Amniotic stem cell (primary cell): ENCODE results near the gene PEAK1.
A peak's percentile ranks its signal among the peaks of the same experiment; 100 is the strongest.
"Not testable (repeated sequence)": the region's sequence is repeated elsewhere in the genome, so short reads cannot be mapped to it uniquely, and the experiment has no call there.

ENCODE experiments used
- DNase-seq: peaks from one replicate; lab custom pipeline; 2025; lab: John Stamatoyannopoulos, UW

The PEAK1 gene

DNA sequence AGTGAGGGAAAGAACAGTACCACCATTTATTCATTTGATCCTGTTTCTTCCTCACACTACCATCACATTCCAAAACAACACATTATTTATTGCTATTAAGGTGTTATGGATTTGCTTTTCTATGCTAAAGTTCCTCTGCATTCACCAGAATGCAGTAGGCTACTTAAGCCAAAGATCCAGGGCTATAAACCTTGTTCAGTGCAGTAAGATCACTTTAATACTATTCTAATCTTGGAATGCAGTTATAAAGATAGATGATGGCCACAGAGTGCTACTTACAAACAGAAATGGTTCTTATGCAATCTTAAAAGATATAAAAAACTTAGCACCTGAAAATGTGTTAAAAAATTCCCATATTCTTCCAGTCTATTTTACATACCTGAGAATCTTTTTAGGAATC is 241.5 kb downstream of the PEAK1 start:
- no peak for DNase-seq

DNA sequence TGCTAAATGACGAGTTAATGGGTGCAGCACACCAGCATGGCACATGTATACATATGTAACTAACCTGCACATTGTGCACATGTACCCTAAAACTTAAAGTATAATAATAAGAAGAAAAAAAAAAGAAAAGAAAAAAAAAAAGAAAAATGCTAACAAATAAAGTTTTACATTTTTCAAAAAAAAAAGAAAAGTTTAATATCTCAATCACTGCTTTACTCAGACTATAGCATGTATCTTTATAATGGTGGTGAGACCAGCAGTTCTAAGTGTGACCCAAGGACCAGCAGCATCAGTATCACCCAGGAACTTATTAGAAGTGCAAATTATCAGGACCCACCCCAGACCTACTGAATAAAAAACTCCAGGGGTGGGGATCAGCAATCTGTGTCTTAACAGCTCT is 243.8 kb downstream of the PEAK1 start:
- DNase-seq = not testable (repeated sequence)

DNA sequence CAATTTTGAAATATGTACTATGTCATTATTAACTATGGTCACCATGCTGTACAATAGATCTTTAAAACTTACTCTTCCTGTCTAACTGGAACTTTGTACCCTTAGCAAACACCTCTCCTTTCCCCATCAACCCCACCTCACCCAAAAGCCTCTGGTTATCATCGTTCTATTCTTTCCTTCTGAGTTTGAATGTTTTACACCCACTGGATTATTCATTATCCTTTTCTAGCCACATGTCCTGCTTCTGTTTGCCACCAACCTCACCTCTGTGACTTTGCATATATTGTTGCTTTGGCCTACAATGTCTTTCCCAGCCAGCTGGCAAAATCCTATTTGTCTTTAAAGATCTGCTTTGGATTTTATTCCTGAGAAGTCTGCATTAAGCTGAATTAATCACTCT is 246.4 kb downstream of the PEAK1 start:
- DNase-seq = no peak

DNA sequence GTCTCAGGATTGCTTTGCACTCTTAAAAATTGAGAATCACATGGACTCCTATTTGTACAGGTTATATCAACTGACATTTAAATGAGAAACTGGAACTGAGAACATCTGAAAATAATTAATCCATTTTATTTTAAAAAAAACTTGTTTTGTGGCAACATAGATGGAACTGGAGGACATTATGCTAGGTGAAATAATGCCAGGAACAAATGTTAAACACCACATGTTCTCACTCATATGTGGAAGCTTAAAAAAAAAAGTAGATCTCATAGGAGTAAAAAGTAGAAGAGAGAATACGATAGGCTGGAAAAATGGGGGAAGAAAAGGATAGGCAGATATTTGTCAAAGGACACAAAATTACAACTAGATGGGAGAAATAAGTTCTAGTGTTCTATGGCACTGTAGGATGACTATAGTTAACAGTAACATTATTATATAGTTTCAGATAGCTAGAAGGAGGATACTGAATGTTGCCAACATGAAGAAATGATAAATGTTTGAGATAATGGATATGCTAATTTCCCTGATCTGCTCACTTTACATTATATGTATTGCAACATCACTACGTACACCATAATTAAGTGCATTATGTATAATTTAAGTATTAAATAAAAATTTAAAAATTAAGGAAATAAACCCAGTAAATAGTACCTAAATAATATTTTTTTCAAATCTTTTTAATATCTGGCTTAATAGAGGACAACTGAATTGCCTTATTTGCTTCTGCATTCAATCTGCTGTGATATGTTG is 248.5 kb downstream of the PEAK1 start:
- DNase-seq = no peak

- DNase-seq = no peak
These were observed 251.3 kb downstream of the PEAK1 start for GRCh38 chr15:77168616-77169015.

- no peak for DNase-seq
These were observed 251.8 kb downstream of the PEAK1 start for GRCh38 chr15:77168141-77168540.

GRCh38 chr15:77167406-77167805 is 252.5 kb downstream of the PEAK1 start:
- DNase-seq = no peak

GRCh38 chr15:77163781-77164384 is 256.0 kb downstream of the PEAK1 start:
- DNase-seq = no peak

- DNase-seq = no peak
These were observed 256.9 kb downstream of the PEAK1 start for GRCh38 chr15:77162872-77163633.

DNA sequence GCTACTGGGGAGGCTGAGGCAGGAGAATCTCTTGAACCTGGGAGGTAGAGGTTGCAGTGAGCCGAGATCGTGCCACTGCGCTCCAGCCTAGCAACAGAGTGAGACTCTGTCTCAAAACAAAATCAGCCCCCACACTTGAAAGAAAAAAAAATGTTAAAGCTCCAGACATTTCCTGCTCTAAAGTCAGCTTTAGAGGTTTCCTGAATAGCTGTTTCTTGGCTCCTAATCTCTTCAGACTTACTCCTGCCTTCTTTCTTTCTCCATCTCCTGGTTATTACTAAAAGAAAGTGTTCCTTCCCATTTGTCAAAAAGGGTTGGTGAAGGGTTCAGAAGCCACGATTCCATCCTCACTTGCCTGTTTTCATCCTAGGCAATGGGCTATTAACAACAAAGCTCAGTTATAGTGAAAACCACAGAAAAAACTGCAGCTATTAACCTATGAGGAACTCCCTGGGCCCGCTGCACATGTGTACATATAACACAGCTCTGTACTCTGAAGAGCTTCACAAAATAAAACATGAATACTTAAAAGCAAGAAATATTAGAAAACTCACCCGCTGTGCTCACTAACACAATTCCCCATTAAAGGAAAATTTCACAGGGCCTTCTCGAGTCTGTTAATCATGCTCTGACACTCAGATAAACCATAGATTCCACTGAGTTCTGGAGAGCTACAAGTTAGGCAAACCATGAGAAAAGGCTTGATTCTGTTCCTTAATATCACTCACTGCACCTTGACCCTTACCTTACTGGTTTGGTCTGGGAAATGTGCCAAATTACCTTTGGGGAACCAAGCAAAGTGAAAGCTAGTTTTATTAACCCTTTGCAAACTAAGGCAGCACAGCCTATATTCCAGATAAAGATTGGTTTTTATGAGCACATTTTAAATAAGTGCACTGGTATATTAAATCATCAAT is 259.1 kb downstream of the PEAK1 start:
- no peak for DNase-seq

DNA sequence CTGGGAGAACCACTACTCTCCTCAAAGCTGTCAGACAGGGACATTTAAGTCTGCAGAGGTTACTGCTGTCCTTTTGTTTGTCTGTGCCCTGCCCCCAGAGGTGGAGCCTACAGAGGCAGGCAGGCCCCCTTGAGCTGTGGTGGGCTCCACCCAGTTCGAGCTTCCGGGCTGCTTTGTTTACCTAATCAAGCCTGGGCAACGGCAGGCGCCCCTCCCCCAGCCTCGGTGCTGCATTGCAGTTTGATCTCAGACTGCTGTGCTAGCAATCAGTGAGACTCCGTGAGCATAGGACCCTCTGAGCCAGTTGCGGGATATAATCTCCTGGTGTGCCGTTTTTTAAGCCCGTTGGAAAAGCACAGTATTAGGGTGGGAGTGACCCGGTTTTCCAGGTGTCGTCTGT is 263.9 kb downstream of the PEAK1 start:
- DNase-seq = not testable (repeated sequence)

GRCh38 chr15:77148191-77148590 is 271.7 kb downstream of the PEAK1 start:
- no peak for DNase-seq

DNA sequence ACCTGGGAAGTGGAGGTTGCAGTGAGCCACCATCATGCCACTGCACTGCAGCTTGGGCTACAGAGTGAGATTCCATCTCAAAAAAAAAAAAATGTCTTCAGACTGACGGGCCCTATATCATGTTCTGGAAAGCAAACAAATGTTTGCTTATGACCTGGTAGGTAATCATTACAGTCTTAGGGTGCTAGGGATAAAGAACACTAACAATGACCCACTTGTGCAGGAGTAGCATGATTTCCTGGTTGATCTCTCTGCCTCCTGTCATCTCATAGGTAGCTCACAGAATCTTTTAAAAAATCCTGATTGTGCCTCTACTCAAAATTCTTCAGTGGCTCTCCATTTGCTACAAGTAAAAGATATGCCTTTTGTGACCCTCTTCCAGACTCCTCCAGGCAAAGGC is 274.5 kb downstream of the PEAK1 start:
- no peak for DNase-seq

- peak; percentile 85 for DNase-seq
These were observed 275.3 kb downstream of the PEAK1 start for GRCh38 chr15:77144492-77145070.

DNA sequence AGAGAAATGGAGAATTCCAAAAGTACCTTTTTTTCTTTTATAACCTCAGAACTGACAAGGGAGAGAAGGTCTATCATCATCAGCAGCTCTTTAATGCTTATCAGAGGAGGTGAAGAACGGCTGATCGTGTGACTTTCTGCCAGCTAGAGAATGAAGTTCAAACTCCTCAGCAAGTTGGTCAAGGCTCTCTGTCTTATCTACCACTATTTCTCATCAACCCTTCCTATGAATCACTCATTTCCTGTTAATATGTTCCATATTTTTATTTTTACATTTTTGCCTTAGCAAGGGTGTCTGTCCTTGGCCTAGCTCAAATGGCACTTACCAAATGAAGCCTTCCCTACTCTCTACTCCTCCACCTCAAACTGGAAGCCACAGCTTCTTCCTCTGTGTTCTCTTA is 275.9 kb downstream of the PEAK1 start:
- peak; percentile 8 for DNase-seq

DNA sequence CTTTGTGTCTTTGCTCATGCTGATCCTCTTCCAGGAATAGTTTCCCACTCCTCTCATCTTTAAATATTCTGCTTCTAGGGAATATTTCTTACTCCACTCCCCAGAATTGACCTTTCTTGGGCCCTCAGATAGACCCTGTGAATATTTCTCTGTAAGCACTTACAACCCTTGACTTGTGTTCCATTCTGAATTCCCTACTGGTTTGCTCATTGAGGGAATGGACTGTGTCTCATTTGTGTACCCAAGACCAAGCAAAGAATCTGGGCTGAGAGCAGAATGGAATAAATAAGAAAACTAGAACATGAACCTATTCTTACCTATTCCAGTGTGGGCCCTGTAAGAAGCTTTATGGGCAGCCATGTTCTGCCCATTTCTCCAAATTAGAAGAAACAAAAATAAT is 276.3 kb downstream of the PEAK1 start:
- DNase-seq = no peak

DNA sequence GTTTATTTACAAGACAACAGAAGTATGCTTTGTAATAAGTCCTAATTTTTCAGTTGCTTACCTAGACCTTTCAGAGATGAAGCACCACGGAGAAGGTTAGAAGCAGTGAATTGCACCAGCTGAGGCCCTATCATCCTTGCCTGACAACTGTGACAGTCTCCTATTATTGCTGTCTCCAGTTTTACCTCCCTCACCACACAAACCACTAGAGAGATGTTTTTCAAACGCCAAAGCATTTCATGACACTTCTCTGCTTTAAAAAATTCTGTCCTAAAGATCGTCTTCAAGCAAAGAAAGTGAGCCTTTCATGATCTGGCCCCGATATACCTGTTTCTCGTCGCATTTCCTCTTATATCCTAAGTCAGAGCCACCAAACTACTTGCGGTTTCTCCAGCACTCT is 276.7 kb downstream of the PEAK1 start:
- no peak for DNase-seq

DNA sequence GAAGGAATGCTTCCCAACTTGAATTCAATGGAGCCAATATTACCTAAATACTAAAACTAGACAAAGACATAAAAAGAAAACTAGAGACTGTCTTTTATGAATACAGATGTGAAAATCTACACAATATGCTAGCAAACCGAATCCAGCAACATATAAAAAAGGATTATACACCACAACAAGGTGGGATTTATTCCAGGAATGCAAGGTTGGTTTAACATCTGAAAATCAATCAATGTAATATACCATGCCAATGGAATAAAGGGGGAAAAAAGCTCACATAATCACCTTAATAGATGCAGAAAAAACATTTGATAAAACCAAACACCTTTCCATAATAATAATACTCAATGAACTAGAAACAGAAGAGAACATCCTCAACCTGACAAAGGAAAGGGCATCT is 279.7 kb downstream of the PEAK1 start:
- no peak for DNase-seq

- DNase-seq = no peak
These were observed 280.6 kb downstream of the PEAK1 start for GRCh38 chr15:77139312-77139711.

- no peak for DNase-seq
These were observed 281.8 kb downstream of the PEAK1 start for GRCh38 chr15:77138167-77138522.

DNA sequence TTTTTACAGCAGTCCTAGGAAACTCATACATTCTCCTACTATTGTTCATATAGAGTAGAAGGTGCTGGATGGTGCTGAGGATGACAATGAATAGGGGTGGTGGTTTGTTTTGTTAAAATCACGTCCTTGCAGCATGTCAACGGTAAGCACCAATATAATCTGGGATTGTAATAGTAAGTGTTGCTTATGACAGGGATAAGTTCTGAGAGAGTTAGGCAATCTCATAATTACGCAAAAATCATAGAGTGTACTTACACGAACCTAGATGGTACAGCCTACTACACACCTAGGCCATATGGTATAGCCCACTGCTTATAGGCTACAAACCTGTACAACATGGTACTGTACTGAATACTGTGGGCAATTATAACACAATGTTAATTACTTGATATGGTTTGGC is 284.7 kb downstream of the PEAK1 start:
- no peak for DNase-seq
